Measurements from ENCODE around the gene RAB3GAP1.

DNA sequence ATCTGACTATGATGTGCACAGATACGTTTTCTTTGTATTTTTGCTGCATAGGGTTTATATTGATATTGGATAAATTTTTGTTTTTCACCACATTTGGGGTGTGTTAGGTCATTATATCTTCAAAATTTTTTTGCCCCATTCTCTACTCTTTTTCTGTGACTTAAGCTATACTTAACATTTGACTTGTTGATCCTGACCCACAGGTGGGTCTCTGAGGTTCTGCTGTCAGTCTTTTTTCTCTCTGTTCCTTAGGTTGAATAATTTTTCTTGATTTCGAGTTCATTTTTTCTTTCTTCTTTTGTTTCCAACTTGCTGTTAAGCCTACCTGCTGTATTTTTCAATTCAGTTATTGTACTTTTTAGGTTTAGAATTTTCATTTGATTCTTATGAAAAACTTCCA, 12.1 kb downstream of the RAB3GAP1 start:
- TF ChIP-seq, protein P1, sequence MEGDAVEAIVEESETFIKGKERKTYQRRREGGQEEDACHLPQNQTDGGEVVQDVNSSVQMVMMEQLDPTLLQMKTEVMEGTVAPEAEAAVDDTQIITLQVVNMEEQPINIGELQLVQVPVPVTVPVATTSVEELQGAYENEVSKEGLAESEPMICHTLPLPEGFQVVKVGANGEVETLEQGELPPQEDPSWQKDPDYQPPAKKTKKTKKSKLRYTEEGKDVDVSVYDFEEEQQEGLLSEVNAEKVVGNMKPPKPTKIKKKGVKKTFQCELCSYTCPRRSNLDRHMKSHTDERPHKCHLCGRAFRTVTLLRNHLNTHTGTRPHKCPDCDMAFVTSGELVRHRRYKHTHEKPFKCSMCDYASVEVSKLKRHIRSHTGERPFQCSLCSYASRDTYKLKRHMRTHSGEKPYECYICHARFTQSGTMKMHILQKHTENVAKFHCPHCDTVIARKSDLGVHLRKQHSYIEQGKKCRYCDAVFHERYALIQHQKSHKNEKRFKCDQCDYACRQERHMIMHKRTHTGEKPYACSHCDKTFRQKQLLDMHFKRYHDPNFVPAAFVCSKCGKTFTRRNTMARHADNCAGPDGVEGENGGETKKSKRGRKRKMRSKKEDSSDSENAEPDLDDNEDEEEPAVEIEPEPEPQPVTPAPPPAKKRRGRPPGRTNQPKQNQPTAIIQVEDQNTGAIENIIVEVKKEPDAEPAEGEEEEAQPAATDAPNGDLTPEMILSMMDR (conservative IDR thresholded peaks at IDR 0.05), result no peak
- TF ChIP-seq EZH2 (IDR thresholded peaks at IDR 0.05; ENCODE audit: low read depth), result no peak
